SK-N-MC (cell line): ENCODE data around the gene CAPN5.

Experiments
- DNase-seq: peaks from one replicate; pipeline ENCODE4 v3.0.0-alpha.2; 2011; ENCODE audit warnings: low read depth, low spot score
- H3K27ac ChIP-seq: fragments of 200-600 bp; sonication (generic); 2 replicates; pipeline ENCODE4 v1.5.1; 2016; ENCODE audit warnings: mixed run types
- H3K36me3 ChIP-seq: fragments of 200-600 bp; sonication (generic); 2 replicates; pipeline ENCODE4 v1.6.1; 2017; ENCODE audit warnings: antibody characterized with exemption, low read length, mixed read lengths; ENCODE audit not compliant: insufficient read depth
- H3K4me3 ChIP-seq: fragments of 200-600 bp; sonication (generic); 2 replicates; pipeline ENCODE4 v1.5.1; 2016
- H3K9ac ChIP-seq: fragments of 200-600 bp; sonication (generic); 2 replicates; pipeline ENCODE4 v1.8.0; 2017; ENCODE audit warnings: mixed run types, mixed read lengths; ENCODE audit not compliant: insufficient read length
- H3K9me3 ChIP-seq: fragments of 200-600 bp; sonication (generic); 2 replicates; pipeline ENCODE4 v1.6.1; 2017; ENCODE audit warnings: low read depth, mild to moderate bottlenecking, antibody characterized with exemption, low read length, moderate library complexity, mixed read lengths
- EZH2 ChIP-seq: fragments of 200-600 bp; sonication (generic); IDR thresholded peaks from one replicate; pipeline ENCODE4 v1.6.1; 2017; ENCODE audit warnings: antibody characterized with exemption
- FOXP2 ChIP-seq: optimal IDR thresholded peaks from 2 replicates; pipeline ENCODE3; 2011; ENCODE audit warnings: mild to moderate bottlenecking, moderate library complexity; ENCODE audit not compliant: insufficient read depth; ENCODE audit errors: extremely low read length, control extremely low read depth
- POLR2AphosphoS5 ChIP-seq: IDR thresholded peaks from 2 replicates; pipeline ENCODE4 v1.6.1; 2012; ENCODE audit warnings: mild to moderate bottlenecking, low read depth, low read length, borderline replicate concordance

CAPN5 gene

GRCh38 chr11:77172666-77172982 is 105.9 kb downstream of the CAPN5 start:
- no peak for TF ChIP-seq FOXP2
- TF ChIP-seq EZH2 = no peak
- TF ChIP-seq POLR2AphosphoS5 = no peak

GRCh38 chr11:77173494-77173893 is 106.7 kb downstream of the CAPN5 start:
- H3K4me3 ChIP-seq = no peak overlapping the region
- DNase-seq = no peak
- H3K9me3 ChIP-seq = no peaks in the 10 kb centered on the region
- TF ChIP-seq EZH2 = no peak
- no peak for TF ChIP-seq FOXP2
- TF ChIP-seq POLR2AphosphoS5 = no peak
- H3K36me3 ChIP-seq = no peaks in the 10 kb centered on the region
- H3K9ac ChIP-seq = no peak overlapping the region
- H3K27ac ChIP-seq = no peak overlapping the region

More at GRCh38 chr11:77172666-77172982, 105.9 kb downstream of the CAPN5 start:
- Histone ChIP-seq H3K27ac (no peak overlapping the region), H3K36me3 (no peaks in the 10 kb centered on the region), H3K4me3 (no peak overlapping the region), H3K9me3 (no peaks in the 10 kb centered on the region), H3K9ac (no peak overlapping the region)
- no peak for DNase-seq

GRCh38 chr11:77174559-77174958 is 107.8 kb downstream of the CAPN5 start:
- H3K4me3 ChIP-seq = no peak overlapping the region
- no peak overlapping the region for H3K27ac ChIP-seq
- TF ChIP-seq POLR2AphosphoS5 = no peak
- TF ChIP-seq FOXP2 = no peak
- no peak for TF ChIP-seq EZH2
- no peaks in the 10 kb centered on the region for H3K9me3 ChIP-seq
- no peaks in the 10 kb centered on the region for H3K36me3 ChIP-seq
- no peak for DNase-seq
- H3K9ac ChIP-seq = no peak overlapping the region

DNA sequence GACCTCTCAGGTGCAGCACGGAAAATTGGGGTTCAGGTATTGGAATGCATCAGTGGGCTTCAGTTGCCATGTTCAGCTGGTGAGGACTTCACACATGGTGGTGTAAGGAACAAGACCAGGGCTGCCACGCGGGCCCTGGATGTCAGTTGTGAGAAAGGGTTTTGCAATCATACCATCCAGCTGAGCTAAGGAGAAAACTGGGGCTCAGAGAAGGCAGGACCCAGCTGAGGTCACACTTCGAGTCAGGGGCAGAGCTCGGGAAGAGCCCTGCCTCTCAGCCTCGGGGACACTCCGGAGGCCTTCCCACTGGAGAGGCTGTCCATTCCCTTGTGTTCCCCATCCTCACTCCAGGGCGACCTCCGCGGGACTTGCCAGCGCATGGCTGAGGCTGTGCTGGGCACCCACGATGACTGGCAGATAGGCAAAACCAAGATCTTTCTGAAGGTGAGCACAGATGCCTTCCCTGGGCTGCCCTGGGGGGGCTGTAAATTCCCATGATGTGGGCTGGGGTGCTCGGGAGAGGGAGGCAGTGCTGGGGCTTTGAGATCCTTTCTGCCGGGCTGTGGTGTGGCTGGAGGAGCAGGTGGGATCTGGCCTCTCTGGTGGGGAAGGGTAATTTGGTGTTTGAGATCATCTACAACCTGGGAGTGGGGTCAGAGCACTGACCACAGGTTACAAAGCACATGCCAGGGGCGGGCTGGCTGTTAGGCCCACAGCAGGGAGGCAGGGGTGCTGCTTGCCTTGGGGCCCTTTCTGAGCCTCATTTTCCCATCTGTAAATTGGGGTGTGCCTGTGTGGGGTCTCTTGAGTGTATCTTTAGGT is 108.5 kb downstream of the CAPN5 start:
- H3K27ac ChIP-seq = no peak overlapping the region
- H3K4me3 ChIP-seq = no peak overlapping the region
- no peak for DNase-seq
- H3K9ac ChIP-seq = no peak overlapping the region
- no peaks in the 10 kb centered on the region for H3K36me3 ChIP-seq
- H3K9me3 ChIP-seq = no peaks in the 10 kb centered on the region
- no peak for TF ChIP-seq EZH2
- no peak for TF ChIP-seq FOXP2
- TF ChIP-seq POLR2AphosphoS5 = no peak
